CMK (cell line): ENCODE measurements around the gene RNF115.
"Not testable (repeated sequence)": the region's sequence is repeated elsewhere in the genome, so short reads cannot be mapped to it uniquely, and the experiment has no call there.

ENCODE experiments used
- DNase-seq: peaks from one replicate; pipeline ENCODE4 v3.0.0-alpha.2; 2010; ENCODE audit warnings: low read depth

The RNF115 gene

GRCh38 chr1:145823565-145824498 lies at the start of gene RNF115, which contains the start of gene POLR3C:
RNF115 (minus strand) TSS chr1:145824095; CDS start chr1:145823873, 222 bp downstream.
POLR3C (plus strand) TSS chr1:145824200; CDS start chr1:145825777, 1,577 bp downstream.
- peak; percentile 80 for DNase-seq

GRCh38 chr1:145871994-145872924 lies 48.4 kb upstream of the RNF115 start:
- DNase-seq, result peak; percentile 18

- DNase-seq, result no peak
These were observed 44.3 kb upstream of the RNF115 start for GRCh38 chr1:145868232-145868631.

GRCh38 chr1:145863282-145864018 lies 39.6 kb upstream of the RNF115 start:
- DNase-seq, result no peak

- DNase-seq, result peak; percentile 62
These were observed 35.7 kb upstream of the RNF115 start for GRCh38 chr1:145859491-145860023.

GRCh38 chr1:145858901-145859490 lies 35.1 kb upstream of the RNF115 start, which contains the start of gene PIAS3:
PIAS3 (minus strand) TSS chr1:145859081; CDS start chr1:145858990, 91 bp downstream.
- DNase-seq, result peak; percentile 81

- DNase-seq, result peak; percentile 21
These were observed 34.5 kb upstream of the RNF115 start for GRCh38 chr1:145858238-145858900.

- no peak for DNase-seq
These were observed 33.3 kb upstream of the RNF115 start for GRCh38 chr1:145857170-145857569.

- no peak for DNase-seq
These were observed 31.6 kb upstream of the RNF115 start for GRCh38 chr1:145855426-145855948.

- DNase-seq, result no peak
These were observed 25.7 kb upstream of the RNF115 start for GRCh38 chr1:145849356-145850160.

GRCh38 chr1:145847827-145848226 lies 23.9 kb upstream of the RNF115 start:
- DNase-seq, result no peak

GRCh38 chr1:145846201-145846612 lies 22.3 kb upstream of the RNF115 start:
- peak; percentile 33 for DNase-seq

- peak; percentile 56 for DNase-seq
These were observed 21.7 kb upstream of the RNF115 start, which contains the start of gene NUDT17 for GRCh38 chr1:145845514-145846161. NUDT17 (plus strand) TSS chr1:145845630; CDS start chr1:145845641, 11 bp downstream.

- DNase-seq, result no peak
These were observed 21.2 kb upstream of the RNF115 start for GRCh38 chr1:145845144-145845513.

- DNase-seq, result no peak
These were observed 19.1 kb upstream of the RNF115 start for GRCh38 chr1:145843031-145843430.

- DNase-seq, result no peak
These were observed 13.8 kb upstream of the RNF115 start for GRCh38 chr1:145837656-145838055.

- not testable (repeated sequence) for DNase-seq
These were observed 6.9 kb upstream of the RNF115 start for GRCh38 chr1:145830810-145831209.

GRCh38 chr1:145828367-145829026 lies 4.6 kb upstream of the RNF115 start:
- no peak for DNase-seq
